A172 (cell line): ENCODE measurements around the gene SYT12. TPM values are rescaled to one million over a fixed set of nuclear protein-coding genes. Genes with fewer than 3 reads are reported as not detected.
"Not testable (repeated sequence)": the region's sequence is repeated elsewhere in the genome, so short reads cannot be mapped to it uniquely, and the experiment has no call there.

ENCODE experiments used
- DNase-seq: peaks from one replicate; pipeline ENCODE4 v3.0.0-alpha.2; 2015; ENCODE audit warnings: low spot score
- total RNA-seq: library from RNA; depleted of rRNA; stranded (reverse); fragments of >200 nt; shearing (Covaris generic); gene quantifications from 2 replicates; pipeline ENCODE4 v1.2.3, GENCODE V29; 2014; rRNA removed

Gene SYT12, protein sequence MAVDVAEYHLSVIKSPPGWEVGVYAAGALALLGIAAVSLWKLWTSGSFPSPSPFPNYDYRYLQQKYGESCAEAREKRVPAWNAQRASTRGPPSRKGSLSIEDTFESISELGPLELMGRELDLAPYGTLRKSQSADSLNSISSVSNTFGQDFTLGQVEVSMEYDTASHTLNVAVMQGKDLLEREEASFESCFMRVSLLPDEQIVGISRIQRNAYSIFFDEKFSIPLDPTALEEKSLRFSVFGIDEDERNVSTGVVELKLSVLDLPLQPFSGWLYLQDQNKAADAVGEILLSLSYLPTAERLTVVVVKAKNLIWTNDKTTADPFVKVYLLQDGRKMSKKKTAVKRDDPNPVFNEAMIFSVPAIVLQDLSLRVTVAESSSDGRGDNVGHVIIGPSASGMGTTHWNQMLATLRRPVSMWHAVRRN
- not detected in 2 replicates for total RNA-seq

DNA sequence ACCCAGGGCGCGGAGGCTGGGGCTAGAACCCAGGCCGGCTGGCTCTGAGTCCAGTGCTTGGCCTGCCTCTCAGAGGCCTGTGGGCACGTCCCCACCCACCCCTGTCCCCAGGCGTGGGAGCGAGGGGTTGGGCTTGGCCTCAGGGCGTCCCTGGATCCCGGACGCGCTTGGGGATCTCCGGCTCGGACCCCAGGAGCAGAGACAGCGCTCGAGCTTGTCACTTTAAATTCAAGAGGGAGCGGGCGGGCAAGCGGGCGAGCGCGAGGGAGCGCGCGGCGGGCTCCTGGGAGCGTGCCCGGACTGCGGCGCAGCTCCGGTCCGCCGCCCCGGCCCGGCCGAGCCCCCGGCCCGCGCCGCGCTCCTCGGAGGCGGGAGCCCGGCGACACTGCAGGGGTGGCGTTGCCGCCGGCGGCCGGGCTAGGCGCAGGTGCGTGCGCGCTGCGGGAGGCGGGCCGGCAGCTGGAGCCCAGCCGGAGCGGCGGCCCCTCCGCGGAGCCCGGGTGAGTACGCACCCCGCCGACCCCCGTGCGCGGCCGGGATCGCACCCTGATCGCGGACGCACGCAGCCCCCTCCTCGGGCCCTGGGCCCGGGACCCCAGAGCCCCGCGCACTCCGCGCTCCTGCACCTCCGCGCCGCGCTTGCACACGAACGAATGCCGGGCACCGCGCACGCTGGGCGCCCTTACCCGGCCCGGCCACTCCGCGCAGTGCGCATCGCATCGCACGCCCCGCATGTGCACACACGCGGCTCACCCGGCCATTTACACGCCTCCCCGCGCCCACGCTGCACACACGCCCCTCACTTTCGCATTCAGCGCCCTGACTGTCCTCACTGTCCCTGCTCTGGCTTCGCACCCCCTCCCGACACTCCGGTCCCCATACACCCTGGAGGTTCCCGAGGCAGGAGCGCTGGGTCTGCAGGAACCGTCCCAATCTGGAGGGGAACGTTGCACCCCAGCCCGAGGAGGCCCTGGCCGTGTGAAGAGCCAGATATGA, at the start of gene SYT12:
TSS of gene SYT12 (plus strand) at position 174 of the 996 bp plus-strand sequence. CDS start 7,011 bp downstream, outside the sequence.
- DNase-seq = no peak

GRCh38 chr11:66973956-66974580, 48.9 kb upstream of the SYT12 start:
- DNase-seq = no peak

- DNase-seq = no peak
Observed at GRCh38 chr11:66974724-66975404, 48.1 kb upstream of the SYT12 start, which contains the start of gene C11orf86. Gene C11orf86, plus strand, starts transcription at chr11:66975304. Its CDS starts 59 bp downstream, at chr11:66975363.

DNA sequence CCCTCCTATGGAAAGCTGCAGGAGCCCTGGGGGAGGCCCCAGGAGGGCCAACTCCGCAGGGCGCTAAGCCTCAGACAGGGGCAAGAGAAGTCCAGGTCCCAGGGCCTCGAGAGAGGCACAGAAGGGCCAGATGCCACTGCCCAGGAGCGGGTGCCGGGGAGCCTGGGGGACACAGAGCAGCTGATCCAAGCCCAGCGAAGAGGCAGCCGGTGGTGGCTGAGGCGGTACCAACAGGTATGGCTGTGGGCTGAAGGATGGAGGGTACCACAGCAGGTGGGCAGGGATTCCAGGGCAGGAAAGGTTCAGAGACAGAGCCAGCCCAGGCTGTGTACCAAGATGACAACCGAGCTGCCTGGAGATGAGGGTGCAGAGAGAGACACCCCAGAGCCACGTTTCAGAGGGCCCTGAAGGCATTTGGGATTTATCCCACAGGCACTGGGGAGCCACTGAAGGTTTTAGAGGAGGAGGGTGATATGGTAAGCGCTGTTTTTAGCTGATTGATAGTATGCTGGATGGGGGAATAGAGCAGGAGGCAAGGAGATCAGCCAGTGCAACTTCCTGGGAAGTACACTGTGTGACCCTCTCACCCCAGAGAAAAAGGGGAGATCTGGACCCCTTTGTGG, 47.4 kb upstream of the SYT12 start:
- no peak for DNase-seq

- no peak for DNase-seq
Observed at GRCh38 chr11:66976028-66976467, 46.9 kb upstream of the SYT12 start.

- DNase-seq = no peak
Observed at GRCh38 chr11:66976925-66977324, 46.0 kb upstream of the SYT12 start.

- DNase-seq = no peak
Observed at GRCh38 chr11:66978229-66978628, 44.7 kb upstream of the SYT12 start.

- DNase-seq = no peak
Observed at GRCh38 chr11:66978717-66979116, 44.2 kb upstream of the SYT12 start.

- DNase-seq = peak; percentile 78
Observed at GRCh38 chr11:66979336-66979980, 43.5 kb upstream of the SYT12 start.

DNA sequence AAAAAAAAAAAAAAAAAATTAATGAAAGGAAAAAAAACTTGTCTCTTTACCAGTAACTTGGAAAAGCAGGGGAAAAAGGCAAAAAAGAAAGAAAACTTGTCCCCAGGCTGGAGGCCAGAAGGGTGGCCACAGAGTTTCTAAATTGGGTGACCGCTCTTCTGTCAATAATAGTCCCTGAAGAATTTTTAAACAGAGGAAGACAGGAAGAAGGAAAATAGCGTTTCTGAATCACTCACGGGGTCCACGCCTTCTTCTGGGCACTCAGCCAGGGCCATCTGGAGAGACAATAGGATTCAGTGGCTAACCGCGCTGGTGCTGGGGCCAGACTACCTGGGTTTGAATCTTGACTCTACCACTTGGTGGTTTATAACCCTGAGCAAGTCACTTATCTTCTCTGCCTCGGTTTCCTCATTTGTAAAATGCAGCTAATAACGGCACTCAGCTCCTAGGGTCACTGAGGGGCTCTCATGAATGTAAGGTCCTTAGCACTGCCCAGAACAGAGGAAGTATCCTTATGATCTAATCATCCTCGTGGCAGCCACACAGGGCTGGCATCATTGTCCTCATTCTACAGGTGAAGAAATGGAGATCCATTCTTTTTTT, 40.9 kb upstream of the SYT12 start:
- peak; percentile 96 for DNase-seq

- no peak for DNase-seq
Observed at GRCh38 chr11:66983275-66983924, 39.5 kb upstream of the SYT12 start.

- DNase-seq = no peak
Observed at GRCh38 chr11:66985508-66986177, 37.3 kb upstream of the SYT12 start.

- no peak for DNase-seq
Observed at GRCh38 chr11:66986178-66986545, 36.8 kb upstream of the SYT12 start.

- DNase-seq = no peak
Observed at GRCh38 chr11:66987158-66987620, 35.7 kb upstream of the SYT12 start.

GRCh38 chr11:66987924-66988637, 34.9 kb upstream of the SYT12 start:
- no peak for DNase-seq

DNA sequence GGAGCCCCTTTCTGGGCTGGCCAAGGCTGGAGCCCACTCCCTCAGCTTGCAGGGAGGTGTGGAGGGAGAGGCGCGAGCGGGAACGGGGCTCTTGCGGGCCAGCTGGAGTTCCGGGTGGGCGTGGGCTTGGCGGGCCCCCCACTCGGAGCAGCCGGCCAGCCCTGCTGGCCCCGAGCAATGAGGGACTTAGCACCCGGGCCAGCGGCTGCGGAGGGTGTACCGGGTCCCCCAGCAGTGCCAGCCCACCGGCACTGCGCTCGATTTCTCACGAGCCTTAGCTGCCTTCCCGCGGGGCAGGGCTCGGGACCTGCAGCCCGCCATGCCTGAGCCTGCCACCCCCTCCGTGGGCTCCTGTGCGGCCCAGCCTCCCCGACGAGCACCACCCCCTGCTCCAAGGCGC, 34.2 kb upstream of the SYT12 start:
- DNase-seq = not testable (repeated sequence)

- DNase-seq = not testable (repeated sequence)
Observed at GRCh38 chr11:66989360-66989759, 33.6 kb upstream of the SYT12 start.

DNA sequence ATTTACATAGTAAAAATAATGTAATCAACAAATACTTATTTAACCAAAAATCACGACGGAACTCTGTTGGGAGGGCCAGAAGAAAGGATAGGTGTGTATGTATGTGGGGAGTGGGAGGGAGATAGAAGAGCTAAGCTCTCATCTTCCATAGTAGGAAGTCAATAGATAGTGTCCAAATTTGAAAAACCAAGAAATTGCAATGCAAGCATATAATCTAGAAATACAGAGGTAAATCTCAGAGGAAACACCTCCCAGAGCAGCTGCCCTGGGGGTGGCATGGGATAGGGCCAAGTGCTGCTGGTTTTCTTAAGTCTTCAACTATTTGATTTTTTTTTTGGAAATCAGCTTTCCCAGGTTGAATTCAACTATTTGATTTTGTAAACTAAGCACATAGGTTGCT, 30.9 kb upstream of the SYT12 start:
- no peak for DNase-seq
